Measurements from ENCODE around the gene HRH1. TPM values are rescaled to one million over a fixed set of nuclear protein-coding genes. Genes with fewer than 3 reads are reported as not detected.

The HRH1 gene
- total RNA-seq, 1 donor from 2014 or later, result 0.90 TPM

DNA sequence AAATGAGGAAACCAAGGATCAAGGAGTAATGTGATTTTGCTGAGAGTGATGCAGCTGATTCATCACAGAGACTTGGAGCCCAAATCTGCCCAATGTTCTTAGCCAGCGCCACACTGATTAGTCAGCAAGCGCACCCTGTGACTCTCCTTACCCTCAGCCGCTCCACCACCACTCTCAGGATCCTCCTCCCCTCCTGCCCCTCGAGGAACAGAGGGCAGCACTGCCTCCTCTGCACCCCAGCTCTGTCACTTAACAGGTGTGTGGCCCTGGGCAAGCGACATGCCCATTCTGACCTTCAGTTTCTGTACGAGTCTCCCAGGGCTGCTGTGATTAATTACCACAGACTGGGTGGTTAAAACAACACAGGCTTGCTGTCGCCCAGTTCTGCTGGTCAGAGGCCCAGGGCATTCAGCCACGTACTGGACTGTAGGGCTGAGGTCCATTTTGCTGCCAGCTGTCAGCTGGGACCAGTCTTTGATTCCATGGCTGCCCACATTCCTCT, 36.1 kb upstream of the HRH1 start:
- TF ChIP-seq, protein P1, sequence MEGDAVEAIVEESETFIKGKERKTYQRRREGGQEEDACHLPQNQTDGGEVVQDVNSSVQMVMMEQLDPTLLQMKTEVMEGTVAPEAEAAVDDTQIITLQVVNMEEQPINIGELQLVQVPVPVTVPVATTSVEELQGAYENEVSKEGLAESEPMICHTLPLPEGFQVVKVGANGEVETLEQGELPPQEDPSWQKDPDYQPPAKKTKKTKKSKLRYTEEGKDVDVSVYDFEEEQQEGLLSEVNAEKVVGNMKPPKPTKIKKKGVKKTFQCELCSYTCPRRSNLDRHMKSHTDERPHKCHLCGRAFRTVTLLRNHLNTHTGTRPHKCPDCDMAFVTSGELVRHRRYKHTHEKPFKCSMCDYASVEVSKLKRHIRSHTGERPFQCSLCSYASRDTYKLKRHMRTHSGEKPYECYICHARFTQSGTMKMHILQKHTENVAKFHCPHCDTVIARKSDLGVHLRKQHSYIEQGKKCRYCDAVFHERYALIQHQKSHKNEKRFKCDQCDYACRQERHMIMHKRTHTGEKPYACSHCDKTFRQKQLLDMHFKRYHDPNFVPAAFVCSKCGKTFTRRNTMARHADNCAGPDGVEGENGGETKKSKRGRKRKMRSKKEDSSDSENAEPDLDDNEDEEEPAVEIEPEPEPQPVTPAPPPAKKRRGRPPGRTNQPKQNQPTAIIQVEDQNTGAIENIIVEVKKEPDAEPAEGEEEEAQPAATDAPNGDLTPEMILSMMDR (IDR thresholded peaks at IDR 0.05; ENCODE audit: unreplicated experiment), result no peak
- H3K27ac Mint-ChIP-seq (ENCODE audit: unreplicated experiment), result no peak overlapping the region
- H3K4me3 Mint-ChIP-seq (ENCODE audit: unreplicated experiment), result no peak overlapping the region
- H3K9me3 Mint-ChIP-seq (ENCODE audit: unreplicated experiment), result peaks cover 6% of the 10 kb centered on the region
- DNase-seq (ENCODE audit: low spot score), result no peak
- H3K4me1 Mint-ChIP-seq (ENCODE audit: unreplicated experiment), result peaks cover 11% of the 10 kb centered on the region
- H3K36me3 Mint-ChIP-seq (ENCODE audit: low read depth, unreplicated experiment), result peaks cover 3% of the 10 kb centered on the region
- H3K27me3 Mint-ChIP-seq (ENCODE audit: unreplicated experiment), result no peaks in the 10 kb centered on the region

DNA sequence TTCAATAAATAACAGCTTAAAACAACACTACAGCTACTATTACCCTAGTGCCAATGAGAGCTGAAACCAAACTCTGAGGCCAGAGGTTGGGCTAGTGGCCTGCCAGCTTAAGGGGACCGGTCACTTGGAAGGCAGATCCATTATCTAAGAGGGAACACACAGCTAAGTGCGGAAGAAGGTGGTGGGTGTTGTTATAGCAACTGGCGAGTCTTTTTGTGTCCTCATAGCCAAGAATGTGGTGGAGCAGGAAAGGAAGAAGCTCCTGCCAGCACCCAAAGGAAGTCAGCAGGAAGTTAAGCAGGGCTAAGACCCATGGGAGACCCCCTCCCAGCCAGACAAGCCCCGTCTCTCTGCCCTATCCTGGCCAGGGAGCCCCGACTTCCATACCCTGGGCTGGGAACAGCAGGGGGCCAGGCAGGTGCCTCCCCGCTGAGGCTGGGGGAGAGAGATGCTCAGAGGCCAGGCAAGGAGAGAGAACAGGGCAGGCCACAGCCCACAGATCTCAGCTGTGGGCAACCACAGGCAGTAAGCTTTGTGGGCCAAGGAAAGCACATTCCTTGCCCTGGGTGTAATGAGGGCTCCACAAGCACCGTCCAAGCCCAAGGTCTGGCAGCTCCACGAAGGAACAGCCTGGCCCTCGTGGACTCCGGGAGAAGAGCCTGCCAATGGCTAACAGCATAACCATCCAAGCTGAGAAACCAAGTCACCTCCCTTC, 34.0 kb upstream of the HRH1 start:
- Mint-ChIP-seq H3K4me3 (ENCODE audit: unreplicated experiment) (no peak overlapping the region), H3K36me3 (ENCODE audit: low read depth, unreplicated experiment) (peaks cover 3% of the 10 kb centered on the region), H3K4me1 (ENCODE audit: unreplicated experiment) (peaks cover 11% of the 10 kb centered on the region), H3K27me3 (ENCODE audit: unreplicated experiment) (peaks cover 2% of the 10 kb centered on the region), H3K9me3 (ENCODE audit: unreplicated experiment) (peaks cover 6% of the 10 kb centered on the region), H3K27ac (ENCODE audit: unreplicated experiment) (peak overlapping the region; percentile 84)
- peak; percentile 18 for DNase-seq (ENCODE audit: low spot score)
- TF ChIP-seq, protein P1 (IDR thresholded peaks at IDR 0.05; ENCODE audit: unreplicated experiment), result no peak

GRCh38 chr3:11126653-11127052, 27.6 kb upstream of the HRH1 start:
- H3K36me3 Mint-ChIP-seq (ENCODE audit: low read depth, unreplicated experiment), result peaks cover 3% of the 10 kb centered on the region
- DNase-seq (ENCODE audit: low spot score), result no peak
- TF ChIP-seq, protein P1 (IDR thresholded peaks at IDR 0.05; ENCODE audit: unreplicated experiment), result no peak
- no peaks in the 10 kb centered on the region for H3K4me1 Mint-ChIP-seq (ENCODE audit: unreplicated experiment)
- H3K9me3 Mint-ChIP-seq (ENCODE audit: unreplicated experiment), result peaks cover 6% of the 10 kb centered on the region
- peaks cover 7% of the 10 kb centered on the region for H3K27me3 Mint-ChIP-seq (ENCODE audit: unreplicated experiment)
- no peak overlapping the region for H3K27ac Mint-ChIP-seq (ENCODE audit: unreplicated experiment)
- no peak overlapping the region for H3K4me3 Mint-ChIP-seq (ENCODE audit: unreplicated experiment)

- Mint-ChIP-seq H3K27ac (ENCODE audit: unreplicated experiment) (no peak overlapping the region), H3K4me1 (ENCODE audit: unreplicated experiment) (no peaks in the 10 kb centered on the region), H3K9me3 (ENCODE audit: unreplicated experiment) (no peaks in the 10 kb centered on the region), H3K4me3 (ENCODE audit: unreplicated experiment) (no peak overlapping the region), H3K36me3 (ENCODE audit: low read depth, unreplicated experiment) (no peaks in the 10 kb centered on the region), H3K27me3 (ENCODE audit: unreplicated experiment) (peaks cover 5% of the 10 kb centered on the region)
- DNase-seq (ENCODE audit: low spot score), result no peak
- TF ChIP-seq, protein P1 (IDR thresholded peaks at IDR 0.05; ENCODE audit: unreplicated experiment), result no peak
These were observed 25.3 kb upstream of the HRH1 start for GRCh38 chr3:11128682-11129632.

Measured in endothelial cell (in vitro differentiated cells).